ENCODE results near the gene CCDC174.
"Not testable (repeated sequence)": the region's sequence is repeated elsewhere in the genome, so short reads cannot be mapped to it uniquely, and the experiment has no call there.

DNA sequence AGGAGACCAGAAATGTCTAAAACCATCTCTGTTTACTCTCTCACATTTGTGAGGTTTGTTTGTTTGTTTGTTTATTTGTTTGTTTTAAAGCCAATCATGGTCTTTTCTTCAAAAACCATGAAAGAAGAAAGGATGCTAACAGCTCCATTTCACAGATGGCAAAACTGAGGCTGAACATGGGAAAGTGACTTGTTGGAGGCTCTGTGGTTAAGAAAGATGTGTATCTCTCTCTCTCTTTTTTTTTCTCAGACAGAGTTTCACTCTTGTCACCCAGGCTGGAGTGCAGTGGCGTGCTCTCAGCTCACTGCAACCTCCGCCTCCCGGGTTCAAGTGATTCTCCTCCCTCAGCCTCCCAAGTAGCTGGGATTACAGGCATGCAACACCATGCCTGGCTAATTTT is 42.5 kb upstream of the CCDC174 start:
- TF ChIP-seq, protein P1, sequence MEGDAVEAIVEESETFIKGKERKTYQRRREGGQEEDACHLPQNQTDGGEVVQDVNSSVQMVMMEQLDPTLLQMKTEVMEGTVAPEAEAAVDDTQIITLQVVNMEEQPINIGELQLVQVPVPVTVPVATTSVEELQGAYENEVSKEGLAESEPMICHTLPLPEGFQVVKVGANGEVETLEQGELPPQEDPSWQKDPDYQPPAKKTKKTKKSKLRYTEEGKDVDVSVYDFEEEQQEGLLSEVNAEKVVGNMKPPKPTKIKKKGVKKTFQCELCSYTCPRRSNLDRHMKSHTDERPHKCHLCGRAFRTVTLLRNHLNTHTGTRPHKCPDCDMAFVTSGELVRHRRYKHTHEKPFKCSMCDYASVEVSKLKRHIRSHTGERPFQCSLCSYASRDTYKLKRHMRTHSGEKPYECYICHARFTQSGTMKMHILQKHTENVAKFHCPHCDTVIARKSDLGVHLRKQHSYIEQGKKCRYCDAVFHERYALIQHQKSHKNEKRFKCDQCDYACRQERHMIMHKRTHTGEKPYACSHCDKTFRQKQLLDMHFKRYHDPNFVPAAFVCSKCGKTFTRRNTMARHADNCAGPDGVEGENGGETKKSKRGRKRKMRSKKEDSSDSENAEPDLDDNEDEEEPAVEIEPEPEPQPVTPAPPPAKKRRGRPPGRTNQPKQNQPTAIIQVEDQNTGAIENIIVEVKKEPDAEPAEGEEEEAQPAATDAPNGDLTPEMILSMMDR (IDR thresholded peaks at IDR 0.05; ENCODE audit: low read length): not testable (repeated sequence)
- not testable (repeated sequence) for TF ChIP-seq EZH2 (optimal IDR thresholded peaks at IDR 0.05; ENCODE audit: low read depth, low read length)

Measured in MM.1S (cell line).